Aorta (tissue), 5 donors: ENCODE measurements around the gene ADCK1. TPM values are rescaled to one million over a fixed set of nuclear protein-coding genes. Genes with fewer than 3 reads are reported as not detected.
"Not testable (repeated sequence)": the region's sequence is repeated elsewhere in the genome, so short reads cannot be mapped to it uniquely, and the experiment has no call there.

Experiments
- ATAC-seq: fragments of 200-7000 bp; cut with Tn5 transposase; one replicate; pipeline ENCODE4 v1.9.1; 2022; ENCODE audit warnings: moderate library complexity; ENCODE audit not compliant: low FRiP score
- DNase-seq, 2 donors: peaks; one replicate each; pipeline ENCODE4 v3.0.0-alpha.2; 2020
- H3K27ac ChIP-seq, 2 donors: one replicate each; pipeline ENCODE4 v1.5.1; 2013; ENCODE audit warnings: low read length in 2 of 2, mild to moderate bottlenecking in 2 of 2, moderate library complexity in 2 of 2, control low read depth in 1 of 2, inconsistent platforms in 1 of 2, low read depth in 1 of 2
- H3K27me3 ChIP-seq, 2 donors: one replicate each; pipeline ENCODE4 v1.6.1; 2013; ENCODE audit warnings: control low read depth in 1 of 2, low read length in 1 of 2, mild to moderate bottlenecking in 1 of 2, moderate library complexity in 1 of 2; ENCODE audit not compliant: insufficient read depth in 2 of 2, control insufficient read depth in 1 of 2
- H3K36me3 ChIP-seq, 2 donors: one replicate each; pipeline ENCODE4 v1.6.1; 2013; ENCODE audit warnings: control low read depth in 1 of 2, low read length in 1 of 2, mild to moderate bottlenecking in 1 of 2; ENCODE audit not compliant: insufficient read depth in 2 of 2, control insufficient read depth in 1 of 2
- H3K4me1 ChIP-seq, 2 donors: one replicate each; pipeline ENCODE4 v1.6.1; 2013; ENCODE audit warnings: low read length in 2 of 2, control low read depth in 1 of 2, mild to moderate bottlenecking in 1 of 2, moderate library complexity in 1 of 2; ENCODE audit not compliant: insufficient read depth in 2 of 2, control insufficient read depth in 1 of 2
- H3K4me3 ChIP-seq, 2 donors: one replicate each; pipeline ENCODE4 v1.5.1; 2013; ENCODE audit warnings: low read length in 2 of 2, control low read depth in 1 of 2, mild to moderate bottlenecking in 1 of 2
- H3K9me3 ChIP-seq: one replicate; pipeline ENCODE4 v1.6.1; 2013; ENCODE audit warnings: mild to moderate bottlenecking, low read length; ENCODE audit not compliant: control insufficient read depth
- WGBS, 2 donors: extraction: QIAGEN DNeasy Blood & Tissue Kit; methylation state at CpG; one replicate each; pipeline ENCODE4 v1.1.7; 2013; 5-methylcytosine and 5-hydroxymethylcytosine counted together
- intact Hi-C, 2 donors: fragments of 100-400 bp; cut with DNase I; formaldehyde crosslinking; loops; one replicate each; pipeline versions ENCODE4 v1.14.2 to v1.15.0; 2022
- polyA plus RNA-seq, 2 donors: library from polyadenylated mRNA; stranded (reverse); fragments of 200-250 nt; gene quantifications; one replicate each; pipeline ENCODE4 v1.2.3, GENCODE V29; 2013
- total RNA-seq, 2 donors: library from RNA; stranded (reverse); fragmentation: NEBNext Ultra II Directional; extraction: Animal tissue kit (Norgen Biotek cat#: 25700); gene quantifications; one replicate each; pipeline ENCODE4 v1.2.1, GENCODE V29; 2021
- donor health status: healthy with polysubstance abuse.
- donor health status: Bipolar disorder and iron deficiency.
- donor health status: DM: no; HTN: no; CAD: no.
- donor health status: DM: no; HTN: no; CAD: no.
- donor health status: DM: yes; HTN: yes; CAD: no.

The ADCK1 gene
- total and polyA plus RNA-seq, 4 donors = 2.4 to 7.3 (median 4.5) TPM

DNA sequence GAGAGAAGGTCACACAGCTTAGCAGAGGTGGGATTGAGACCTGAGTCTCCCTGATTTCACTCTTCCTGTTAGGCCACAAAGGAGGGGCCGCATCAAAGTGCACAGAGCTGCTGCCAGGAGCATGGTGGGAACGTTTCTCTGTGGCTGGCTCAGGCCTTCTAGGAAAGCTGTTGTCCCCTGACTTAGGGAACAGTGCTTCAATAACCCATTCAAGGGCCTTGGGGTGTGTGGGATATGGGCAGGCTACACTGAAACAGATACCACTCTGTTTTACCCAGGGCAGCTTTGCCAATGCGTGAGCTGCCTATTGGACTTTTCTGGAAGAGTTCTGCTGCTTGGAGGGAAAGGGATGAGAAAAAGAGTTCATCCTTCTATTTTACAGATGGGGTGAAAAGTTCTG, 110.0 kb downstream of the ADCK1 start:
- Histone ChIP-seq H3K36me3 (no peaks in the 10 kb centered on the region), H3K9me3 (no peaks in the 10 kb centered on the region), H3K4me1 (no peaks in the 10 kb centered on the region), H3K27me3 (no peaks in the 10 kb centered on the region), H3K27ac (no peak overlapping the region), H3K4me3 (no peak overlapping the region)
- ATAC-seq (no peak), DNase-seq (no peak)
- WGBS, 2 donors = 65 to 69% methylated on average over 3 of the region's 3 CpGs
- intact Hi-C loops = no loop called here

DNA sequence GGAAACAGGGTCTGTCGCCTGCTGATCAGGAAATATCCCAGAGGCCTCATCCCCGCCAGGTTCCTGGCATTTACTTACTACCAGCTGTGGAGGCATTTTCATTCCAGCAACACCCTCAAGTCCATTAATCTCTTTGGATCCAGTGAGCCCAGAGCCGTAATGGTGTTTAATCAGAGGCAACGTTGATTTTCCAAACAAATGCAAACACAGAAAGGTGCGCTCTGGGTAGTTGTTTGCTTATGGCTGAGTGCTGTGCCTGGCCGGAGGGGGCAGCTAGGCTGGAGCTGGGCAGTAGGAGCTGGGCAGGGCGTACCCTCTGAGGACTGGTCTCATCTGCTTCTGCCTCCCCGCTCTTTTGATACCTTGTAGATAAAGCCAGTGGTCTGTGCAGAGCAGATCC, 110.6 kb downstream of the ADCK1 start:
- no peaks in the 10 kb centered on the region for H3K36me3 ChIP-seq
- ATAC-seq = no peak
- intact Hi-C loops = no loop called here
- DNase-seq = no peak
- 84 to 86% methylated on average over 8 of the region's 8 CpGs for WGBS, 2 donors
- H3K4me3 ChIP-seq = no peak overlapping the region
- H3K4me1 ChIP-seq = no peaks in the 10 kb centered on the region
- H3K27ac ChIP-seq = no peak overlapping the region
- H3K9me3 ChIP-seq = no peaks in the 10 kb centered on the region
- no peaks in the 10 kb centered on the region for H3K27me3 ChIP-seq

DNA sequence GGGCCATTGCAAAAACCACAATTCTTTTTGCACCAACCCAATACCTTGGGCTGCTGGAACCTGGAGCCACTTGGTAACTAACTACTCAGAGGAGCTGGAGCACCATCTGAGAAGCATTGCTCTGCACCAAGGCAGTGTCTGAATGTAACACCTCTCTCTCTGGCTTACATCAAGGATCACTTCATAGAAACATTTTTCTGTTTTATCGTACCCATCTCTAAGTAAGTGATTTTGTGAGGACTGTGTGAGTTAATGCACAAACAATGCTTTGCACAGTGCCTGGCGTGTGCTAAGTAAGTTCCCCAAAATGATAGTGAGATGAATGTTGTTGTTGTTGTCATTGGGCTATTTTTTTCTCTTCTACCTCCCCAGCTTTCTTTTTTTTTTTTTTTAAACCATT, 111.4 kb downstream of the ADCK1 start:
- ATAC-seq = no peak
- Histone ChIP-seq H3K27me3 (no peaks in the 10 kb centered on the region), H3K27ac (no peak overlapping the region), H3K4me3 (no peak overlapping the region), H3K36me3 (no peaks in the 10 kb centered on the region), H3K4me1 (no peaks in the 10 kb centered on the region), H3K9me3 (no peaks in the 10 kb centered on the region)
- WGBS, 2 donors = 81 to 86% methylated on average over 2 of the region's 2 CpGs
- no peak for DNase-seq
- intact Hi-C loops = no loop called here

DNA sequence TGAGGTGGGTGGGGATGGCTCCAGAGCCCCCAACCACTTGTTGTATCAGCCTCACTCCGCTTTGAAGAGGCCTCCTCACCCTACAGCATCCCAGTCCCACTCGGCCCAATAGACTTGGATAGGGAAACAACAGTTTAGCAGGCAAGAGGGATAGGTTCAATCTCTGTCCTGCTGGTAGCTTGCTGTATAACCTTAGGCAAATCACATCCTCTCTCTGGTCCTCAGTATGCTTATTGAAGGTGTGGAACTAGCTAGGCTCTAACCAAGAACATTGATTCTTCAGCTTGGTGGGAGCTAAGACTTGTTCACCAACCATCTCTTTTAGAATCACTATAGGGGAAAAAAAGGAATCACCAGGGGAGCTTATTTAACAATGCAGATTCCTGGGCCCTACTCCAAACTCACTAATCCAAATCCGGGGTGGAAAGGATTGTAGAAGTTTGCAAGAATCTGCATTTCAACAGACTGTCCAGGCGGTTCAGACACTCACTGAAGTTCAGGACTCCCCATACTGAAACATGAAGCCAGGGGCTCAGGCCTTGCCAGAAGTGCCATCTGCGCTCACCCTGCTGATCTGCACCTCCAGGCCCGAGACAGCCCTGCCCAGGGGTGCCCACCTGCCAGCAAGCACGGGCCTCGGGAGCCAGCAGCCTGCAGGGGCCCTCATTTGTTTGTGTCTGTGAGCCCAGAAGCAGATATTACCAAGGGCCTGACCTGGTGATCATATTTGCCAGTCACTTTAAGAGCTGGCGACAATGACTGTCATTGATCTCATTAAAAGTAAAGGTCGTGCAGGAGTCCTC, 113.0 kb downstream of the ADCK1 start:
- H3K9me3 ChIP-seq = no peaks in the 10 kb centered on the region
- no peaks in the 10 kb centered on the region for H3K36me3 ChIP-seq
- WGBS, 2 donors = 68 to 72% methylated on average over 10 of the region's 10 CpGs
- DNase-seq (no peak), ATAC-seq (no peak)
- no peak overlapping the region for H3K27ac ChIP-seq
- no peaks in the 10 kb centered on the region for H3K27me3 ChIP-seq
- no peak overlapping the region for H3K4me3 ChIP-seq
- intact Hi-C loops = no loop called here
- H3K4me1 ChIP-seq = no peaks in the 10 kb centered on the region

DNA sequence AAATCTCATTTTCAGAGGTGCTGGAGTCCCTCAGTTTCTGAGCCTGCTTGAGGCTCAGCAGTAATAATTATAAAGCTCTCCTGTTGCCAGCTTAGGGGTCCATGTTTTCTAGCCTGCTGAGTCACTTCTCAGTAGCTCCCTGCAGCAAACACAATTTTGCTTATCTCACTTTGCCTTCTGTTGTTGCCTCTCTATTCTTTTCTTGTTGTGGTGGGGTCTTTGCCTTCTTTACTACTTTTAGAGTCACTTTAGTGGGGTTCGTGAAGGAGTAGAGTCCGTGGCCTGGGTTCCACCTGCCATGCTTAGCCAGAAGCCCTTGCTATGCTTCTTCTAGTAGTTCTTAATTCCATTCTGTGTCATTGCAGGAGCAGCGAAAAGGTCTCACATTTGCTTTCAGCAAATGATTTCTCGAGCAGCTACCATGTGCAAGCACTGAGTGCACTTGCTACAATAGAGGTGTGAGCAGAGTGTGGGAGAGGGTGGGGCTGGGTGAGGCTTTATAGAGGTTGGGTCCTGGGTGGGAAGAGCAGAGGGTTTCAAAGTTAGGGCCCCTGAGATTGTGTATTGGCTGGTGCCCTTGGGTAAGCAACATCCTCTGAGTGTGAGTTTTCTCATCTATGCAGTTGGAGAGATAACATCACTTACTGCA, 114.3 kb downstream of the ADCK1 start:
- Histone ChIP-seq H3K27ac (no peak overlapping the region), H3K27me3 (no peaks in the 10 kb centered on the region), H3K9me3 (no peaks in the 10 kb centered on the region), H3K4me3 (no peak overlapping the region), H3K36me3 (no peaks in the 10 kb centered on the region), H3K4me1 (no peaks in the 10 kb centered on the region)
- no peak for DNase-seq
- intact Hi-C loops = no loop called here
- WGBS, 2 donors = 87 to 91% methylated on average over 4 of the region's 4 CpGs
- no peak for ATAC-seq

DNA sequence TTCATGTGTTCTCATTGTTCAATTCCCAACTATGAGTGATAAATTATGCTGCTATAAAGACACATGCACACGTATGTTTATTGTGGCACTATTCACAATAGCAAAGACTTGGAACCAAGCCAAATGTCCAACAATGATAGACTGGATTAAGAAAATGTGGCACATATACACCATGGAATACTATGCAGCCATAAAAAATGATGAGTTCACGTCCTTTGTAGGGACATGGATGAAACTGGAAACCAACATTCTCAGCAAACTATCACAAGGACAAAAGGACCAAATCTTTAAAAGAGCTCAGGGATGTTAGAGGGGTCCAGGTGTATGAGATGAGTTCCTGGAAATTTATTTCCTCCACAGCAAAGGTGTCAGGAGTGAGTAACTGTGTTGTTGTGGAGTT, 115.5 kb downstream of the ADCK1 start:
- H3K27me3 ChIP-seq, ATAC-seq, H3K4me3 ChIP-seq, DNase-seq, H3K4me1 ChIP-seq, H3K27ac ChIP-seq, H3K9me3 ChIP-seq, H3K36me3 ChIP-seq, intact Hi-C loops: not testable (repeated sequence)
- 89 to 90% methylated on average over 2 of the region's 2 CpGs for WGBS, 2 donors

DNA sequence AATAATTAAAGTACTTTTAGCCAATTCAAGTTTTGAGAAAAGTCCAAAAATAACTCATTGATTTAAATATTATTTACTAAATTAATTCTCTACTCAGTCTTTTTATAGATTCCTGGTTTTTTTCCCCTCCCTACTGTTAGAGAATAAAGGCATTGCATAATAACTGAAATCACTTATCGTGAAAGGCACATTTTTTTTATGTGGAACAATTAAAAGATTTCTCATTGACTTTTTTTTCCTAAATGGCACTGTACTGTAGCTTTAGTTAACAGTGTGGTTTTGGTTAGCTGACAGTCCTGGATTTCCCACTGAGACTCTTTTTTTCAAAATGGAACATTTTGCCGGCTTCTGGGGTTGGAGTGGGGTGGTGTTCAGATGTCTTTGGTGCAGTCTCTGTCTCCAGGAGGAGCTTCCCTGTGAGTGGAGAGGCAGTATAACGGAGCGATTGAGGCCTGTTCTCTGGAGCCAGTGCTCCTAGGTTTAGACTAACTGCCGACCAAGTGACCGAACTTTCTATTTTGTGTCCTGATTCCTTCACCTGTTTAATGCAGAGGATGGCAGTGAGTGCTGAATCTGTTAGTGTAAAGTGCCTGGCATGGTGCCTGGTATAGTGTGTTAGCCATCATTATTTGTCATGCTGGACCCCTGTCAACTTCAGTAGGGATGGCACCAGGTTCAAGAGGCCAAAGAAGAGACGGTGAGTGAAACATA, 117.7 kb downstream of the ADCK1 start:
- Histone ChIP-seq H3K9me3 (no peaks in the 10 kb centered on the region), H3K4me1 (no peaks in the 10 kb centered on the region), H3K27ac (no peak overlapping the region), H3K4me3 (no peak overlapping the region), H3K27me3 (no peaks in the 10 kb centered on the region), H3K36me3 (no peaks in the 10 kb centered on the region)
- WGBS, 2 donors = 83 to 86% methylated on average over 7 of the region's 7 CpGs
- ATAC-seq (no peak), DNase-seq (no peak)
- intact Hi-C loops = no loop called here

DNA sequence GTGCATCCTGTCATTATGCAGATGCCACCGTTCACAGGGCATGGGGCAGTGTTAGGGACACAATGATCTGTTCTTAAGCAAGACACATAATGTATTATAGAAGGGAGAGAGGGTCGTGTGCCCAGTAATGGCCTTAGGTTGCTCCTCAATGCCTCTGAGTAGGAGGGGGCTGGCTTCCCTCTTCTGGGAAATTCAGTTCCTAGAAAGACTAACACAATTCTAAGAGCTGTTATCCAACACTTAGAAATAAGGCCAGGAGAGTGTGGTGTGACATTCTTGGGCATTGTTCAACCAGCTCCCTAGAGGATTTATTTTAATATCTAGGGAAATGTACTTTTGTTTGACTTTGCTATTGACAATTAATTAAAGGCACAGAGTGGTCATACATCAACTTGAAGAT, 118.5 kb downstream of the ADCK1 start:
- Histone ChIP-seq H3K4me1 (no peaks in the 10 kb centered on the region), H3K36me3 (no peaks in the 10 kb centered on the region), H3K4me3 (no peak overlapping the region), H3K9me3 (no peaks in the 10 kb centered on the region), H3K27me3 (no peaks in the 10 kb centered on the region), H3K27ac (no peak overlapping the region)
- ATAC-seq = no peak
- 44 to 52% methylated on average over 2 of the region's 2 CpGs for WGBS, 2 donors
- no peak for DNase-seq
- intact Hi-C loops = no loop called here
